Measurements from ENCODE around the gene CDHR3. TPM values are rescaled to one million over a fixed set of nuclear protein-coding genes. Genes with fewer than 3 reads are reported as not detected.

The CDHR3 gene
- total RNA-seq, 1 donor from 2014 or later, result 1.4 TPM

DNA sequence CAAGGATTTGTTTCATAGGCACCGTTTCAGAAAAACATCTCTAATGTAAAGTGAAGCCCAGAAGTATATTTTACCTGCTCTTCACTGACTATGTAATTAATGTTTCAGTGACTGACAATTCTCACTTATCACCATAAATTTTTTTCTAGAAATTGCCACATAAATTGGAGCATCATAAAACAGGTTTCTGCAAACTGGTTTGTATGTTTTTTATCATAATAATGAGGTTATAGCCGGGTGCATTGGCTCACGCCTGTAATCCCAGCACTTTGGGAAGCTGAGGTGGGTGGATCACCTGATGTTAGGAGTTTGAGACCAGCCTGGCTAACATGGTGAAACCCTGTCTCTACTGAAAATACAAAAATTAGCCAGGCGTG is 109.6 kb downstream of the CDHR3 start:
- H3K4me1 ChIP-seq, result peaks cover 42% of the 10 kb centered on the region

DNA sequence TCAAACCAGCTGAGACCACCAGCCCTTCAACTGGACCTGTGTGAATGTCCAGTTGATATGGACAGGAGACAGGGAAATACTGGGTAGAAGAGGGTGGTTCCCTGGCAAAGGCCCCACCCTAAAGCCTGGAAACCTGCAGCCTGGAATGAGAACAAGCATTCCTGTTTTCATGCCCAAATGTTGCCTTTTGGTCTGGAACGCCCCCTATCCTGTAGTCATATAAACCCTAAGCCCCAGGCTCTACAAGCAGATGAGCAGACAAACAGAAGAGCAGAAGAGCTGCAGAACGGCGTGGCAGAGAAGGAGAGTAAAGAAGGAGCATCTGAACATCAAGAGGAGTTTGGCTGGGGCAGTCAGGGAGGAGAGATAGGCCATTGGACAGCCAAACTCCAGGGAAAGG is 110.6 kb downstream of the CDHR3 start:
- Histone ChIP-seq H3K27me3 (no peaks in the 10 kb centered on the region), H3K9me3 (no peaks in the 10 kb centered on the region), H3K4me3 (no peak overlapping the region), H3K36me3 (no peaks in the 10 kb centered on the region), H3K4me1 (peaks cover 42% of the 10 kb centered on the region), H3K27ac (no peak overlapping the region)
- no peak for ATAC-seq
- intact Hi-C loops (cut with DNase I), result no loop called here
- TF ChIP-seq, protein P1, sequence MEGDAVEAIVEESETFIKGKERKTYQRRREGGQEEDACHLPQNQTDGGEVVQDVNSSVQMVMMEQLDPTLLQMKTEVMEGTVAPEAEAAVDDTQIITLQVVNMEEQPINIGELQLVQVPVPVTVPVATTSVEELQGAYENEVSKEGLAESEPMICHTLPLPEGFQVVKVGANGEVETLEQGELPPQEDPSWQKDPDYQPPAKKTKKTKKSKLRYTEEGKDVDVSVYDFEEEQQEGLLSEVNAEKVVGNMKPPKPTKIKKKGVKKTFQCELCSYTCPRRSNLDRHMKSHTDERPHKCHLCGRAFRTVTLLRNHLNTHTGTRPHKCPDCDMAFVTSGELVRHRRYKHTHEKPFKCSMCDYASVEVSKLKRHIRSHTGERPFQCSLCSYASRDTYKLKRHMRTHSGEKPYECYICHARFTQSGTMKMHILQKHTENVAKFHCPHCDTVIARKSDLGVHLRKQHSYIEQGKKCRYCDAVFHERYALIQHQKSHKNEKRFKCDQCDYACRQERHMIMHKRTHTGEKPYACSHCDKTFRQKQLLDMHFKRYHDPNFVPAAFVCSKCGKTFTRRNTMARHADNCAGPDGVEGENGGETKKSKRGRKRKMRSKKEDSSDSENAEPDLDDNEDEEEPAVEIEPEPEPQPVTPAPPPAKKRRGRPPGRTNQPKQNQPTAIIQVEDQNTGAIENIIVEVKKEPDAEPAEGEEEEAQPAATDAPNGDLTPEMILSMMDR (IDR thresholded peaks at IDR 0.05), result no peak
- no peak for DNase-seq

More for the DNA sequence above, 109.6 kb downstream of the CDHR3 start:
- ATAC-seq, result no peak
- TF ChIP-seq, protein P1 (IDR thresholded peaks at IDR 0.05), result no peak
- Histone ChIP-seq H3K4me3 (no peak overlapping the region), H3K27ac (peak overlapping the region; percentile 78), H3K9me3 (no peaks in the 10 kb centered on the region), H3K36me3 (no peaks in the 10 kb centered on the region), H3K27me3 (no peaks in the 10 kb centered on the region)
- intact Hi-C loops (cut with DNase I), result no loop called here
- no peak for DNase-seq

DNA sequence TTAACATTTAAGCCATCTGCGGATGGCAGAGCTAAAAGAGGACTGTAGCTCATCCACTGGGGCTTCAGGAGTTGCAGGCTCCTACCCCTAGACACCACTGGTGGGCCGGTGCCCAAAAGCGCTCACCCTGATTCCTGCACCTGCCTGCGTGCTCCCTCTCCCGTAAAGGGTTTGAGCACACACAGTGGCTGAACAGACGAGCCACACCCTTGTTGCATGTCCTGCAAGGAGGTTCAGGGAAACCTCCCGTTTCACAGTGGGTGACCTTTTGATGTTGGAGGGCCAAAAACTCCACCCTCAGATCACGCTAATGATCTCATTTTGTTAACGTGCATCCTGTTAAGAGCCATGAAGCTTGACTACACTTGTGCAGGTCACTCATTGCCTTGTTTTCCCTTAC is 111.2 kb downstream of the CDHR3 start:
- intact Hi-C loops (cut with DNase I), result no loop called here
- no peaks in the 10 kb centered on the region for H3K9me3 ChIP-seq
- H3K36me3 ChIP-seq, result no peaks in the 10 kb centered on the region
- TF ChIP-seq, protein P1 (IDR thresholded peaks at IDR 0.05), result no peak
- no peak overlapping the region for H3K4me3 ChIP-seq
- H3K27ac ChIP-seq, result no peak overlapping the region
- H3K27me3 ChIP-seq, result no peaks in the 10 kb centered on the region
- H3K4me1 ChIP-seq, result peaks cover 42% of the 10 kb centered on the region
- DNase-seq (no peak), ATAC-seq (no peak)

DNA sequence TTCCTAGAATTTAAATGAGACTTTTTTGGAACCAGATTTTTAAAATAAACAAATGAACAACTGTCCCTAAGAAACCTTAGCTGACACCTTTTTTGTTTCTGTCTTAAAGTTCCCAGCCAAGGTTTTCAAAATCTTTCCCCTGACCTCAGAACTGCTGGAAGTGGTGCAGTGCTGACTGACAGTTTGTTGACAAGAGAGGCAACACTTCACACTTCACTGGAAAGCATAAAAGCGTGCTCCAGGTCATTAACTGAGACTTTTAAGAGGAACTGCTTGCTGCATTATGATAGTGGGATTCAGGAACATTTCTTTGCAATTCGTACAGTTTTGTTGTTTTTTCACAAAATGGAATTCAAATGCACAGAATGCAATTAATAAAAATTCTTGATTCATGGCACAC is 112.9 kb downstream of the CDHR3 start:
- no peak for DNase-seq
- no peak for ATAC-seq
- intact Hi-C loops (cut with DNase I), result no loop called here
- H3K4me1 ChIP-seq, result peaks cover 27% of the 10 kb centered on the region
- H3K4me3 ChIP-seq, result no peak overlapping the region
- H3K27ac ChIP-seq, result no peak overlapping the region
- TF ChIP-seq, protein P1 (IDR thresholded peaks at IDR 0.05), result no peak
- H3K9me3 ChIP-seq, result no peaks in the 10 kb centered on the region
- no peaks in the 10 kb centered on the region for H3K36me3 ChIP-seq
- no peaks in the 10 kb centered on the region for H3K27me3 ChIP-seq

DNA sequence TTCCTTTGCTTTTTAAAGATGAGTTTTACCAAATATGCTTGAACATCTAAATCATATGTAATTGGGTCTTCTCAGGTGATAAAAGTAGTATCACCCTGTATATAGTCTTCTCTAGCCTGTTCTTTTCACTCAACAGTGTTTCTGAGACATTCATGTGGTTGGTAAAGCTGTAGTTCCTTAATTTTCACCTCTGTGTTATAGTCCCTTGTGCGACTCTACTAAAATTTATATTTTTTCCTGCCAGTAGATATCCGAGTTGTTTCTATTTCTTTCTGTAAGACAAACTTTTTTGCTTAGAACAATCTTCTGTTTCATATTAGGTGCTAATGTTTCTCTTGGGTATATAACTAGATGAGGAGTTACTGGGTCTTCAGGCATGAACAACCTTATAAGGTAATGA is 113.5 kb downstream of the CDHR3 start:
- ATAC-seq (no peak), DNase-seq (no peak)
- no peak overlapping the region for H3K4me3 ChIP-seq
- no peaks in the 10 kb centered on the region for H3K9me3 ChIP-seq
- TF ChIP-seq, protein P1 (IDR thresholded peaks at IDR 0.05), result no peak
- intact Hi-C loops (cut with DNase I), result no loop called here
- H3K27me3 ChIP-seq, result no peaks in the 10 kb centered on the region
- no peak overlapping the region for H3K27ac ChIP-seq
- H3K4me1 ChIP-seq, result peaks cover 21% of the 10 kb centered on the region
- no peaks in the 10 kb centered on the region for H3K36me3 ChIP-seq

DNA sequence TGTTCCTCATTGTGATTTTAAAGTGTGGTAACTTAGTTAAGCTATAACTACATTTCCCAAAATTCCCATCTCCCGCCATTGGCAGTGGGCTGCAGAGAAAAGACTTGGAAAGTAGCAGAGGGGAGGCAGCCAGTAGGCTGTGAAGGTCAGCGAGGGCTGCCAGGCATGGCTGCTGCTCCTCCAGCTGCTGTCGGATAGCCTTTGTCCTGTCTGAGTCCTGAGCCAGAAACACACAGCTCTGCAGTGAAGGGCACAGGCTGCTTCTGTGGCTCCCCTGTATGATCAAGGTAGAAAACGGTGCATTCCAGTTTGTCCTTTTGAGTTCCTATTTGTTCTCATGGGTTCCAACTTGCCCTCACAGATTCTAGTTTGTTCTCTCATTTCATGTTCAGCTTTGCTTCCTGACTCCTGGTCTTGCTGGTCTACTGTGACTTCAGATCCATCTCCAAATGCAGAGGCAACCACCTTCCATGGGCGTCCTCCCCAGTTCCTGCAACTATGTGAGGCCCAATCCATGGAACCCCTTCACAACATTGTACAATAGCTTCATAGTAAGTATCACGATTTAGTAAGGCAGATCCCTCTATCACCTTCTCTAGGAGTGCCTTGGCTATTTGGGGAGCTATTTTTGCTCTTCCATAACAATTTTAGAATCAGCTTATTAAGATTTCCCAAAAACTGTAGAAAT is 117.4 kb downstream of the CDHR3 start:
- DNase-seq, result no peak
- Histone ChIP-seq H3K27ac (no peak overlapping the region), H3K4me1 (no peaks in the 10 kb centered on the region), H3K9me3 (no peaks in the 10 kb centered on the region), H3K4me3 (no peak overlapping the region), H3K36me3 (no peaks in the 10 kb centered on the region), H3K27me3 (no peaks in the 10 kb centered on the region)
- TF ChIP-seq, protein P1 (IDR thresholded peaks at IDR 0.05), result no peak
- ATAC-seq, result no peak
- intact Hi-C loops (cut with DNase I), result no loop called here
